AG04450 (cell line): Measurements from ENCODE around the gene DYNLT2B. TPM values are rescaled to one million over a fixed set of nuclear protein-coding genes. Genes with fewer than 3 reads are reported as not detected.
"Not testable (repeated sequence)": the region's sequence is repeated elsewhere in the genome, so short reads cannot be mapped to it uniquely, and the experiment has no call there.

ENCODE experiments used
- CTCF ChIA-PET: fragments of 300-600, 350-600 bp; formaldehyde crosslinking; extraction: SDS; loops from one replicate; lab custom pipeline; 2022; ENCODE audit warnings: antibody characterized with exemption, inconsistent platforms; lab: Charles Lee
- POLR2A ChIA-PET: fragments of 350-600 bp; formaldehyde crosslinking; extraction: SDS; loops from one replicate; lab custom pipeline; 2021; ENCODE audit warnings: antibody characterized with exemption, inconsistent platforms; lab: Yijun Ruan, JAX
- DNase-seq: peaks from one replicate; pipeline ENCODE4 v3.0.0-alpha.2; 2011; ENCODE audit warnings: low read depth, low spot score
- H3K27ac ChIP-seq: one replicate; pipeline ENCODE4 v1.5.1; 2012; ENCODE audit warnings: low read depth, low read length, control low read depth
- H3K27me3 ChIP-seq: one replicate; pipeline ENCODE4 v1.6.0; 2012; ENCODE audit warnings: low read length; ENCODE audit not compliant: control insufficient read depth, insufficient read depth
- H3K4me3 ChIP-seq: 2 replicates; pipeline ENCODE4 v1.5.1; 2011; ENCODE audit warnings: mild to moderate bottlenecking, low read depth, low read length, control low read depth
- H3K9me3 ChIP-seq: 2 replicates; pipeline ENCODE4 v1.5.1; 2012; ENCODE audit warnings: low read length; ENCODE audit not compliant: control insufficient read depth, insufficient read depth
- CTCF ChIP-seq: IDR thresholded peaks from 2 replicates; pipeline ENCODE4 v1.5.1; 2011; ENCODE audit warnings: low read depth, low read length, control low read depth, inconsistent platforms
- polyA plus RNA-seq: library from polyadenylated mRNA; depleted of rRNA; stranded (reverse); fragments of >200 nt; gene quantifications from 2 replicates; pipeline ENCODE4 v1.2.3, GENCODE V29; 2011

Gene DYNLT2B
- polyA plus RNA-seq, 1 experiment: 9.8 TPM

DNA sequence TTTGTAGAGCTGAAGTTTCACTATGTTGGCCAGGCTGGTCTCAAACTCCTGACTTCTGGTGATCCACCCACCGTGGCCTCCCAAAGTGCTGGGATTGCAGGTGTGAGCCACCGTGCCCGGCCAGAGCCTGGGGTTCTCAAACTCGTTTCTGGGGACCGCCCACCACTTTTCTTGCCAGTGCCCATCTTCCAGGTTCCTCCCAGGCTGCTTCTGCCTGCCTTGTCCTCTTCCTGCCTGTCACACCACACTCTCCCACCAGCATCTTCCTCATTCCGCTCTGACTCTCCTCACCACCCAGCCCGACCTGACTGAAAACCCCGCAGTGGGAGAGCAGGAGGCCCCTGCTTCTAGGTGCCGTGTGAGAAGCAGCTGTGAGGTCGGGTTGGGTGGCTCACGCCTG is 3.1 kb upstream of the DYNLT2B start:
- no peak for TF ChIP-seq CTCF
- no peak overlapping the region for H3K4me3 ChIP-seq
- H3K27me3 ChIP-seq: no peaks in the 10 kb centered on the region
- CTCF ChIA-PET: no interaction called here
- H3K9me3 ChIP-seq: no peaks in the 10 kb centered on the region; the same call in 1 of the 2 replicates
- no peak overlapping the region for H3K27ac ChIP-seq
- no peak for DNase-seq
- POLR2A ChIA-PET: interaction anchor here (0.6 kb wide), 1 partner anchor 143 kb away, joined by 5 read pairs; no protein-coding TSS in a partner anchor

- CTCF ChIA-PET: no interaction called here
- Histone ChIP-seq H3K27ac (no peak overlapping the region), H3K9me3 (no peaks in the 10 kb centered on the region; the same call in 1 of the 2 replicates), H3K27me3 (no peaks in the 10 kb centered on the region), H3K4me3 (no peak overlapping the region)
- TF ChIP-seq CTCF: no peak
- POLR2A ChIA-PET: interaction anchor here (0.5 to 0.7 kb wide), 2 partner anchors 12 to 18 kb away, joined by 5 to 10 read pairs; no protein-coding TSS in a partner anchor
- DNase-seq: no peak
These were observed 2.1 kb upstream of the DYNLT2B start for GRCh38 chr3:196320137-196320536.

DNA sequence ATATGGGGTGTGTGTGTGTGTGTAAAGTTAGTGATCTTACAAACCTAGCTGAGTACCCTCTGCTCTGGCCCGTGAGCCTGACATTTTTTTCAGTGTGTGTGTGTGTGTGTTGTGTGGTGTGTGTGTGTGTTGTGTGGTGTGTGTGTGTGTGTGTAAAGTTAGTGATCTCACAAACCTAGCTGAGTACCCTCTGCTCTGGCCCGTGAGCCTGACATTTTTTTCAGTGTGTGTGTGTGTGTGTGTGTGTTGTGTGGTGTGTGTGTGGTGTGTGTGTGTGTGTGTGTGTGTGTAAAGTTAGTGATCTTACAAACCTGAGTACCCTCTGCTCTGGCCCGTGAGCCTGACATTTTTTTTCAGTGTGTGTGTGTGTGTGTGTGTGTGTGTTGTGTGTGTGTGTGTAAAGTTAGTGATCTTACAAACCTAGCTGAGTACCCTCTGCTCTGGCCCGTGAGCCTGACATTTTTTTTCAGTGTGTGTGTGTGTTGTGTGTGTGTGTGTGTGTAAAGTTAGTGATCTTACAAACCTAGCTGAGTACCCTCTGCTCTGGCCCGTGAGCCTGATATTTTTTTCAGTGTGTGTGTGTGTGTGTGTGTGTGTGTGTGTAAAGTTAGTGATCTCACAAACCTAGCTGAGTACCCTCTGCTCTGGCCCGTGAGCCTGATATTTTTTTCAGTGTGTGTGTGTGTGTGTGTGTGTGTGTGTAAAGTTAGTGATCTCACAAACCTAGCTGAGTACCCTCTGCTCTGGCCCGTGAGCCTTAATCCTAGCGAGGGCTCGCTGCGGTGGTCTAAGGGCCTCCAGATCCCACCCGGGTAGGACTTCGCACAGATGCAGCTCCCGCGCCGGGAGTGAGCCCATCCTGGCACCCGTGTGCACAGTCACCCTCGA is 997 bp downstream of the DYNLT2B start:
- peak overlapping the region; percentile 86 for H3K4me3 ChIP-seq
- DNase-seq, H3K9me3 ChIP-seq, H3K27me3 ChIP-seq: not testable (repeated sequence)
- ChIA-PET CTCF (interaction anchor here (0.7 kb wide), 1 partner anchor 498 kb away, joined by 3 read pairs; no protein-coding TSS in a partner anchor), POLR2A (interaction anchor here (0.6 to 0.9 kb wide), 4 partner anchors 7 to 240 kb away, joined by 3 to 9 read pairs (median 4); partner anchors contain the start of gene UBXN7)
- H3K27ac ChIP-seq: peak overlapping the region; percentile 82

DNA sequence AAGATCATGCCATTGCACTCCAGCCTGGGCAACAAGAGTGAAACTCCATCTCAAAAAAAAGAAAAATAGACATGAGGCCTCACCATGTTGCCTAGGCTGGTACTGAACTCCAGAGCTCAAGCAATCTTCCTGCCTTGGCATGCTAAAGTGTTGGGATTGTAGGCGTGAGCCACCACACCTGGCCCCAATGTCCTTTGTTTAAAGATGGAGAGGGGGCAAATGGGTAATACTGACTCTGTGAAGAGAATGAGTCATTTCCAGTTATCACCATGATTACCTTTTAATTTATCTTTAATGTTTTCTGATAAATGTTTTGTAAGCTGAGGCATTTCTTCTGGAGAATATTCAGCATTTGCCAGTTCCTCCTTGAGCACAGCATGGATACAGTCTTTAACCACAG is 2.2 kb downstream of the DYNLT2B start:
- Histone ChIP-seq H3K27ac (no peak overlapping the region), H3K27me3 (no peaks in the 10 kb centered on the region), H3K9me3 (no peaks in the 10 kb centered on the region; the same call in 1 of the 2 replicates), H3K4me3 (no peak overlapping the region)
- TF ChIP-seq CTCF: no peak
- ChIA-PET CTCF (interaction anchor here (0.7 kb wide), 1 partner anchor 499 kb away, joined by 3 read pairs; no protein-coding TSS in a partner anchor), POLR2A (no interaction called here)
- DNase-seq: no peak

GRCh38 chr3:196314597-196314996 is 3.4 kb downstream of the DYNLT2B start:
- Histone ChIP-seq H3K9me3 (no peaks in the 10 kb centered on the region; the same call in 1 of the 2 replicates), H3K27ac (no peak overlapping the region), H3K4me3 (no peak overlapping the region), H3K27me3 (no peaks in the 10 kb centered on the region)
- ChIA-PET POLR2A (no interaction called here), CTCF (interaction anchor here (0.6 to 0.9 kb wide), 2 partner anchors 26 to 214 kb away, joined by 5 read pairs; no protein-coding TSS in a partner anchor)
- no peak for TF ChIP-seq CTCF
- no peak for DNase-seq

DNA sequence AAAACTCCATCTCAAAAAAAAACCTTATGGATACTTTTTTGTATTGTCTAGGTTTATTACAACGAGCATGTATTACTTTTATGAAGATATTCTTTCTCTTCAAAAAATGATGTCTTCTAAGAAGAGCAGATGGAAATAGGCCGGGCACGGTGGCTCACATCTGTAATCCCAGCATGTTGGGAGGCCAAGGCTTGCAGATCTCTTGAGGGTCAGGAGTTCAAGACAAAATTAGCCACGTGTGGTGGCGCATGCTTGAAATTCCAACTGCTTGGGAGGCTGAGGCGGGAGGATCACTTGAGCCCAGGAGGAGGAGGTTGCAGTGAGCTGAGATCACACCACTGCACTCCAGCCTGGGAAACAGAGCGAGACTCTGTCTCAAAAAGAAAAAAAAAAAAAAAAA is 4.0 kb downstream of the DYNLT2B start:
- H3K9me3 ChIP-seq, POLR2A ChIA-PET, DNase-seq, H3K4me3 ChIP-seq, H3K27me3 ChIP-seq, H3K27ac ChIP-seq: not testable (repeated sequence)
- CTCF ChIA-PET: interaction anchor here (0.6 kb wide), 1 partner anchor 26 kb away, joined by 5 read pairs; no protein-coding TSS in a partner anchor

- CTCF ChIA-PET, H3K27ac ChIP-seq, H3K27me3 ChIP-seq, H3K4me3 ChIP-seq, H3K9me3 ChIP-seq, DNase-seq, POLR2A ChIA-PET: not testable (repeated sequence)
These were observed 15.1 kb downstream of the DYNLT2B start for GRCh38 chr3:196302960-196303359.

DNA sequence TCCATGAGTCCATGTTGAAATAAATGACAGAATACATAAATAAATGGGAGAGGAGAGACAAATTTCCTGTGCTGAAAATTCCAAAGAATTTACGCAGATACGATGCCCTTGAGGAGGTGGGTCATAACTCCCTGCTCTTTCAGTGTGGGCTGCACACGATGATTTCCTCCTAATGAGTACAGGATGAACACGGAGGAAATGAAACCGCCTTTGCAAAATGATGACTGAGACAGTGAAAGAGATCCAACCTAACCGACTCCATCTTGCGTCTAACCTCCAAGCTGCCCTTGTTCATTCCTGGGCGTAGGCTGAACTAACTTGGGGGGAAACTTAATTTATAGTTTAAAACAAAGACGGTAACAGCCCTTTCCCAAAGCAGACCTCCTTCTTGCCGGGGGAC is 15.5 kb downstream of the DYNLT2B start:
- H3K27ac ChIP-seq, H3K27me3 ChIP-seq, POLR2A ChIA-PET, CTCF ChIA-PET, H3K4me3 ChIP-seq, DNase-seq, H3K9me3 ChIP-seq: not testable (repeated sequence)
